Lung (tissue), 12 donors: ENCODE measurements around the gene EFNA5. TPM values are rescaled to one million over a fixed set of nuclear protein-coding genes. Genes with fewer than 3 reads are reported as not detected.
A peak's percentile ranks its signal among the peaks of the same experiment; 100 is the strongest.

ENCODE experiments used
- ATAC-seq: fragments of 200-7000 bp; cut with Tn5 transposase; one replicate; pipeline ENCODE4 v1.9.1; 2020; ENCODE audit warnings: moderate number of reproducible peaks; ENCODE audit not compliant: insufficient read depth, low FRiP score
- DNase-seq, 3 donors: peaks; one replicate each; pipeline ENCODE4 v3.0.0-alpha.2; 2013 to 2017
- H3K27ac ChIP-seq, 2 donors: one replicate each; pipeline ENCODE4 v1.5.1; 2013; ENCODE audit warnings: mild to moderate bottlenecking in 2 of 2, moderate library complexity in 2 of 2, control low read depth in 1 of 2, inconsistent platforms in 1 of 2, low read depth in 1 of 2, low read length in 1 of 2
- H3K27me3 ChIP-seq, 3 donors: one replicate each; pipeline ENCODE4 v1.5.1; 2013; ENCODE audit warnings: low read length in 2 of 3; ENCODE audit not compliant: control insufficient read depth in 3 of 3, insufficient read depth in 3 of 3
- H3K36me3 ChIP-seq, 4 donors: one replicate each; pipeline ENCODE4 v1.5.1; 2013; ENCODE audit warnings: low read length in 4 of 4, mild to moderate bottlenecking in 1 of 4, moderate library complexity in 1 of 4; ENCODE audit not compliant: control insufficient read depth in 4 of 4, insufficient read depth in 4 of 4
- H3K4me1 ChIP-seq, 5 donors: one replicate each; pipeline ENCODE4 v1.5.1; 2013; ENCODE audit warnings: low read length in 5 of 5, mild to moderate bottlenecking in 2 of 5, moderate library complexity in 1 of 5; ENCODE audit not compliant: control insufficient read depth in 5 of 5, insufficient read depth in 5 of 5
- H3K4me3 ChIP-seq: one replicate; pipeline ENCODE4 v1.5.1; 2013; ENCODE audit warnings: mild to moderate bottlenecking, control low read depth, moderate library complexity
- H3K9ac ChIP-seq, 2 donors: one replicate each; pipeline ENCODE4 v1.5.1; 2013; ENCODE audit warnings: low read length in 2 of 2, control low read depth in 1 of 2; ENCODE audit not compliant: insufficient read depth in 1 of 2
- H3K9me3 ChIP-seq, 4 donors: one replicate each; pipeline ENCODE4 v1.5.1; 2013; ENCODE audit warnings: low read length in 3 of 4, mild to moderate bottlenecking in 1 of 4, moderate library complexity in 1 of 4; ENCODE audit not compliant: control insufficient read depth in 4 of 4, insufficient read depth in 3 of 4
- WGBS, 2 donors: extraction: QIAGEN DNeasy Blood & Tissue Kit; methylation state at CpG; one replicate each; pipeline ENCODE4 v1.1.7; 2013; 5-methylcytosine and 5-hydroxymethylcytosine counted together
- polyA plus RNA-seq, 2 donors: library from polyadenylated mRNA; stranded (reverse); fragments of 200-250 nt; gene quantifications; one replicate each; pipeline ENCODE4 v1.2.1, GENCODE V29; 2013
- total RNA-seq, 2 donors: library from RNA; depleted of rRNA in 1 of 2; stranded (reverse); fragments of >200 nt in 1 of 2; gene quantifications; one replicate each; pipeline ENCODE4 v1.2.1, GENCODE V29; 2014 to 2021
- TF ChIP-seq, protein P1 (sequence below): IDR thresholded peaks from 2 replicates; pipeline ENCODE4 v1.5.1; 2012; ENCODE audit warnings: mild to moderate bottlenecking; ENCODE audit errors: control extremely low read depth, extremely low read depth
- donor health status: control.
- donor health status: control.
- donor health status: Bipolar disorder and iron deficiency.
- donor health status: healthy.
- donor health status: DM: yes; HTN: yes; CAD: no.

EFNA5 gene
- total and polyA plus RNA-seq, 4 donors, result 2.1 to 18.4 (median 7.8) TPM

DNA sequence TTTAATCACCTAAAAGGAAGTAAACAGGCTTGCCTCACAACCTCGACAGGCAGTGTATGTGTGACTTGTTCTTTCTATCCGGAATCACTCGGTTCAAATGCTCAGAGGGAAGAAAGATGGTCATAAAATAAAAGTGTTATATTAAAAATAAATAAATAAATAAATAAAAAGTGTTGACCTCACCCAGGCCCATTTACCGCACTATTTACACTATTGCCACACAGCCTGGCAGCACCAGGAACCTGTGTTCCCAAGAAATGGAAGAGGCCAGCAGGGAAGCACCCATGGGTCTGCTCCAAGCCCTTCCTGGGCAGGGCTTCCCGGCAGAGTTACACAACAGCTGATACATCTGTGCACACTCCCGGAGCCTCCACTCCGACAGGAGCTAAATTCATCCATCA, 127.9 kb downstream of the EFNA5 start:
- H3K9me3 ChIP-seq, result no peaks in the 10 kb centered on the region
- H3K4me1 ChIP-seq, result peaks cover 2 to 38% (median 10%) of the 10 kb centered on the region in 5 donors
- H3K4me3 ChIP-seq, result no peak overlapping the region
- peak; percentile 73 for ATAC-seq
- DNase-seq, result peak; percentile 33 to 55 (median 35)
- WGBS, 2 donors, result 36 to 62% methylated on average over 7 of the region's 7 CpGs
- H3K36me3 ChIP-seq, result peaks cover 0 to 3% (median 0%) of the 10 kb centered on the region in 4 donors
- H3K27ac ChIP-seq, result peak overlapping the region in 1 of 2 donors; percentile 72
- no peak overlapping the region for H3K9ac ChIP-seq
- no peaks in the 10 kb centered on the region for H3K27me3 ChIP-seq
- TF ChIP-seq, protein P1, sequence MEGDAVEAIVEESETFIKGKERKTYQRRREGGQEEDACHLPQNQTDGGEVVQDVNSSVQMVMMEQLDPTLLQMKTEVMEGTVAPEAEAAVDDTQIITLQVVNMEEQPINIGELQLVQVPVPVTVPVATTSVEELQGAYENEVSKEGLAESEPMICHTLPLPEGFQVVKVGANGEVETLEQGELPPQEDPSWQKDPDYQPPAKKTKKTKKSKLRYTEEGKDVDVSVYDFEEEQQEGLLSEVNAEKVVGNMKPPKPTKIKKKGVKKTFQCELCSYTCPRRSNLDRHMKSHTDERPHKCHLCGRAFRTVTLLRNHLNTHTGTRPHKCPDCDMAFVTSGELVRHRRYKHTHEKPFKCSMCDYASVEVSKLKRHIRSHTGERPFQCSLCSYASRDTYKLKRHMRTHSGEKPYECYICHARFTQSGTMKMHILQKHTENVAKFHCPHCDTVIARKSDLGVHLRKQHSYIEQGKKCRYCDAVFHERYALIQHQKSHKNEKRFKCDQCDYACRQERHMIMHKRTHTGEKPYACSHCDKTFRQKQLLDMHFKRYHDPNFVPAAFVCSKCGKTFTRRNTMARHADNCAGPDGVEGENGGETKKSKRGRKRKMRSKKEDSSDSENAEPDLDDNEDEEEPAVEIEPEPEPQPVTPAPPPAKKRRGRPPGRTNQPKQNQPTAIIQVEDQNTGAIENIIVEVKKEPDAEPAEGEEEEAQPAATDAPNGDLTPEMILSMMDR, result no peak

DNA sequence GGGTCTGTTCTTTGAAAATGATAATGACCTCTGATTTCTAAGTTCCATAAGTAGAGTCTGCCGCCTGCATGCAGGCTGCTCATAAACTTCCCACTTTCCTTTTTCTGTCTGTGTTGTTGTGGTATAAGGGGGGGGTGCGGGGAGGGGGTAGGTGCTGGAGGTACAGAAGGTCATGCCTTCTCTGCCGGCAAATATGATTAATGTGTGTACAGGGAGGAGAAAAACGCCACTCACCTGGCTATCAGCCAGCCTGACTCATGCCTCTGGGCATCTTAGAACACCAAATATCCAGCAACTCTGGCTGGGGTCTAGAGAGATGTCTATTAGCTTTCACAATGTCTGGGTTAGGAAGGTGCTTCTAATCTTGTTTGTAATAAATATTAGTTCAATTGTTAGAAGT, 128.3 kb downstream of the EFNA5 start:
- TF ChIP-seq, protein P1, result no peak

DNA sequence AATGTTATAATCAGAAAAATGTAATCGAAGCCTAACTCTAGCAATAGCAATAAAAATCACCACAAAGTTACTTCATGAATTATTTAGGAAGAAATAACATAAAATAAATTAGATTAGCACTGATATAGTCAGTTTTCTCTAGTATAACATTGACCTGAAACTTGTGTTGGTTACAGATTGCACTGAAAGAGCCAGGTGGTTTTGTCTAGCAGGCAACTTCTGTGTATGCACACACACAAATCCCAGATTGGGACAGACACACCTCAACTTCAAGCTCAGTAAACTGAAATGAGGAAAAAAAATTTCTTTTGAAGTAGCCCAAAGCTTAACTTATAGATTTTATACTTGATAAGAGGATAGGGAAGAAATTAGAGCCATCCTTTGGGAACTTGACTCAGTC, 129.3 kb downstream of the EFNA5 start:
- peaks cover 2 to 27% (median 10%) of the 10 kb centered on the region in 5 donors for H3K4me1 ChIP-seq
- DNase-seq, result no peak
- TF ChIP-seq, protein P1, result no peak

More for the DNA sequence above, 128.3 kb downstream of the EFNA5 start:
- Histone ChIP-seq H3K9ac (no peak overlapping the region), H3K27me3 (no peaks in the 10 kb centered on the region), H3K27ac (peak overlapping the region; percentile 47 to 72), H3K4me3 (no peak overlapping the region), H3K4me1 (peaks cover 2 to 38% (median 10%) of the 10 kb centered on the region in 5 donors), H3K9me3 (no peaks in the 10 kb centered on the region), H3K36me3 (peaks cover 0 to 3% (median 0%) of the 10 kb centered on the region in 4 donors)
- peak; percentile 63 for ATAC-seq
- peak in 1 of 3 donors; percentile 37 for DNase-seq
- WGBS, 2 donors, result 12% methylated on average over 4 of the region's 4 CpGs

DNA sequence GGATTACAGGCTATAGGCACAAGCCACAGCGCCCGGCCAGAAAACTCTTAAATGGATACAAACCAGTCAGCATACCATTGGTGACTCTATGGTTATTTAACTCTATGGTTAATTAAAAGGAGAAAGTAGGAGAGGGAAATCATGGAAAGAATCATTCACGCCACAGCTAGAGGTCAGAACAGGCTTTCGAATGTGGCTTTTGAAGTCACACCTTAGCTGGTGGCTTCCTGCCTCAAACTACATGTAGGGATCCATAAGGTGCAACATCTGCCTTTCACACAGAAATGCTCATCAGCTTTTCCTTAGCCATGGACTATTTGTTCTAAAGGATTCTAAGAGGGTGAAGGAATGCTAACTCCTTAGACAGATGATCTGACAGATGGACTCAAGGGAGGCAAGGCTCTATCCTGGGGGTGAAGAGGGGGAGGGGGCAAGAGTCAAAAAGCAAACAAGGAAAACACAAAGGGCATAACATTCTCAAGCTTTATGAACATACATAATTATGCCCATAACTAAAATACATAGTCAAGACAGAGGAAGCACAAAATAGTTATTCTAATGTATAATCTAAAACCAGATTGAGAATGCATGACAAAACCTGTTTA, 130.9 kb downstream of the EFNA5 start:
- no peak overlapping the region for H3K27ac ChIP-seq
- peaks cover 1 to 18% (median 5%) of the 10 kb centered on the region in 5 donors for H3K4me1 ChIP-seq
- H3K4me3 ChIP-seq, result no peak overlapping the region
- DNase-seq, result no peak
- H3K36me3 ChIP-seq, result peaks cover 0 to 3% (median 0%) of the 10 kb centered on the region in 4 donors
- no peaks in the 10 kb centered on the region for H3K27me3 ChIP-seq
- 90 to 92% methylated on average over 4 of the region's 4 CpGs for WGBS, 2 donors
- ATAC-seq, result no peak
- TF ChIP-seq, protein P1, result no peak
- no peak overlapping the region for H3K9ac ChIP-seq
- H3K9me3 ChIP-seq, result no peaks in the 10 kb centered on the region

More for the DNA sequence above, 129.3 kb downstream of the EFNA5 start:
- 91 to 92% methylated on average over 1 of the region's 1 CpG for WGBS, 2 donors
- Histone ChIP-seq H3K4me3 (no peak overlapping the region), H3K27ac (no peak overlapping the region), H3K36me3 (peaks cover 0 to 3% (median 0%) of the 10 kb centered on the region in 4 donors), H3K9me3 (no peaks in the 10 kb centered on the region), H3K9ac (no peak overlapping the region), H3K27me3 (no peaks in the 10 kb centered on the region)
- ATAC-seq, result no peak
